Tibial nerve (tissue), 3 donors: ENCODE measurements around the gene ARHGAP26.

Experiments used
- POLR2A ChIP-seq, 2 donors: fragments of 450-650 bp; IDR thresholded peaks; one replicate each; pipeline ENCODE4 v1.6.1; 2017; ENCODE audit warnings: antibody characterized with exemption in 2 of 2, mild to moderate bottlenecking in 2 of 2, moderate library complexity in 2 of 2
- TF ChIP-seq, protein P1 (sequence below), 5 experiments: fragments of 200-600 bp in 3 of 5; fragments of 450-650 bp in 2 of 5; sonication (generic) in 3 of 5; IDR thresholded peaks; one replicate each; pipeline ENCODE4 v1.5.1; 2016 to 2019; ENCODE audit warnings: antibody characterized with exemption in 5 of 5, mild to moderate bottlenecking in 3 of 5, moderate library complexity in 2 of 5

DNA sequence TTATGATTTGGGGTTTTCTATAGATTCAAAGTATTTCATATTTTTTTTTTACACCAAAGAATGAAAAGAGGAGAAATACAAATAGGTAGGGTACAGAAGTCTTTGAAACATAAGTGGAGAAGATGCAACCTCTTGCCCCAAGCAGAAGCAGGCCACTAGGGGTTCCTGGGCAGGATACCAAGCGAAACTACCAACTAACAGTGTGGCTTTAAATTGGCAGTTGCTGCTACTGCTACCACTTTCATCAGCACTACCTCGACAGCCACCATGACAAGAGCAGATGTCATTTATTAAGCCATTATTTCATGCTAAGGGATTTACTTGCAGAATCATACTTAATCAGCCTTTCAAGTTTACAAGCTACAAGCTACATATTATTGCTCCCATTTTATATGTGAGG, 345.2 kb downstream of the ARHGAP26 start:
- TF ChIP-seq, protein P1, sequence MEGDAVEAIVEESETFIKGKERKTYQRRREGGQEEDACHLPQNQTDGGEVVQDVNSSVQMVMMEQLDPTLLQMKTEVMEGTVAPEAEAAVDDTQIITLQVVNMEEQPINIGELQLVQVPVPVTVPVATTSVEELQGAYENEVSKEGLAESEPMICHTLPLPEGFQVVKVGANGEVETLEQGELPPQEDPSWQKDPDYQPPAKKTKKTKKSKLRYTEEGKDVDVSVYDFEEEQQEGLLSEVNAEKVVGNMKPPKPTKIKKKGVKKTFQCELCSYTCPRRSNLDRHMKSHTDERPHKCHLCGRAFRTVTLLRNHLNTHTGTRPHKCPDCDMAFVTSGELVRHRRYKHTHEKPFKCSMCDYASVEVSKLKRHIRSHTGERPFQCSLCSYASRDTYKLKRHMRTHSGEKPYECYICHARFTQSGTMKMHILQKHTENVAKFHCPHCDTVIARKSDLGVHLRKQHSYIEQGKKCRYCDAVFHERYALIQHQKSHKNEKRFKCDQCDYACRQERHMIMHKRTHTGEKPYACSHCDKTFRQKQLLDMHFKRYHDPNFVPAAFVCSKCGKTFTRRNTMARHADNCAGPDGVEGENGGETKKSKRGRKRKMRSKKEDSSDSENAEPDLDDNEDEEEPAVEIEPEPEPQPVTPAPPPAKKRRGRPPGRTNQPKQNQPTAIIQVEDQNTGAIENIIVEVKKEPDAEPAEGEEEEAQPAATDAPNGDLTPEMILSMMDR (IDR thresholded peaks at IDR 0.05) = no peak
- TF ChIP-seq POLR2A (IDR thresholded peaks at IDR 0.05) = no peak
